GM12874 (cell line): Measurements from ENCODE around the gene COX7A2.

ENCODE experiments used
- TF ChIP-seq, protein P1 (sequence below): IDR thresholded peaks from 2 replicates; pipeline ENCODE4 v1.5.1; 2011; ENCODE audit warnings: low read depth, mild to moderate bottlenecking, control low read depth, low read length, moderate library complexity; ENCODE audit not compliant: insufficient read depth

The COX7A2 gene

DNA sequence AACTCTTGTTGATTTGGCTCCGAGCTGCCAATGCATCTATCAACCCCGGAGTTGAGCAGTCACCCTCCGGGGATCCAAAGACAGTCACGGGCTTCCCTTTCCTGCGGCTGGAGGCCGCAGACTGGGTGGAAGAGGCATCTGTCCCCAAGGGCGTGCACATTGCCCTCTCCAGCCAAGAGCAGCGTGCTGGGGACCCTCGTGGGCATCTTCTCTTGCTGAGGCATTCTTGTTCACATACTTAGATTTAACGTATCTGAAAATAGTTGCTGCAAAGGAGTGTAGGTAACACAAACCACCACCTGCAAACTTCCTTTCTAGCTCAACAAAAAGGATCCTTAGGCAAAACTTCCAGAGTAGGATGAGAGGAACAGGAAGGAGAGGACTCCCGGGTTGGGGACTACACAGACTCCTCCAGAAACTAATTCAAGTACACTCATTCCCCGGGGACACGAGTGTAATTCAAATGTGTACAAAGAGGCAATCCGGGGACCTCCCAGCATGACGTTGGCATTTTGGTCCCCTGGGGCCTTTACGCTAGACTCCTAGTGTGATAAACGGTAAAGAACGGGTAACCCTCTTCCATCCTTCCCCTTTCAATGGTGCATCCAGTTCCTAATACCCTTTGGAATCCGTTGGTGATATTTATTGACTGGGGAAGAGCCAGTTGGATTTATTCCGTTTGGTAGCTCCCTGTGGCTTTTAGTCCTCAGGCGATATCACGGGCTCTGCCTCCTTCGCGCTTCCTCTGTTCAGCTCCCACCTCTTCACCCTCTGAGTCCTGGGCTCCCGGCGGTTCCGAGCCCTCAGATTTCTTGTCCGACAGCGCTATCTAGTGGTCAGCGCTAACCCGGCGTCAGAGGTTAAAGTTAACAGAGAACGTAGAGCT lies 35.1 kb downstream of the COX7A2 start:
- TF ChIP-seq, protein P1, sequence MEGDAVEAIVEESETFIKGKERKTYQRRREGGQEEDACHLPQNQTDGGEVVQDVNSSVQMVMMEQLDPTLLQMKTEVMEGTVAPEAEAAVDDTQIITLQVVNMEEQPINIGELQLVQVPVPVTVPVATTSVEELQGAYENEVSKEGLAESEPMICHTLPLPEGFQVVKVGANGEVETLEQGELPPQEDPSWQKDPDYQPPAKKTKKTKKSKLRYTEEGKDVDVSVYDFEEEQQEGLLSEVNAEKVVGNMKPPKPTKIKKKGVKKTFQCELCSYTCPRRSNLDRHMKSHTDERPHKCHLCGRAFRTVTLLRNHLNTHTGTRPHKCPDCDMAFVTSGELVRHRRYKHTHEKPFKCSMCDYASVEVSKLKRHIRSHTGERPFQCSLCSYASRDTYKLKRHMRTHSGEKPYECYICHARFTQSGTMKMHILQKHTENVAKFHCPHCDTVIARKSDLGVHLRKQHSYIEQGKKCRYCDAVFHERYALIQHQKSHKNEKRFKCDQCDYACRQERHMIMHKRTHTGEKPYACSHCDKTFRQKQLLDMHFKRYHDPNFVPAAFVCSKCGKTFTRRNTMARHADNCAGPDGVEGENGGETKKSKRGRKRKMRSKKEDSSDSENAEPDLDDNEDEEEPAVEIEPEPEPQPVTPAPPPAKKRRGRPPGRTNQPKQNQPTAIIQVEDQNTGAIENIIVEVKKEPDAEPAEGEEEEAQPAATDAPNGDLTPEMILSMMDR = peak; percentile 72

GRCh38 chr6:75206576-75207342 lies 36.8 kb downstream of the COX7A2 start:
- TF ChIP-seq, protein P1 = no peak

GRCh38 chr6:75205776-75206575 lies 37.6 kb downstream of the COX7A2 start, which contains the start of gene COL12A1:
Gene COL12A1 (minus strand): TSS chr6:75206053. CDS start chr6:75202792, 3,261 bp downstream.
- TF ChIP-seq, protein P1 = no peak

DNA sequence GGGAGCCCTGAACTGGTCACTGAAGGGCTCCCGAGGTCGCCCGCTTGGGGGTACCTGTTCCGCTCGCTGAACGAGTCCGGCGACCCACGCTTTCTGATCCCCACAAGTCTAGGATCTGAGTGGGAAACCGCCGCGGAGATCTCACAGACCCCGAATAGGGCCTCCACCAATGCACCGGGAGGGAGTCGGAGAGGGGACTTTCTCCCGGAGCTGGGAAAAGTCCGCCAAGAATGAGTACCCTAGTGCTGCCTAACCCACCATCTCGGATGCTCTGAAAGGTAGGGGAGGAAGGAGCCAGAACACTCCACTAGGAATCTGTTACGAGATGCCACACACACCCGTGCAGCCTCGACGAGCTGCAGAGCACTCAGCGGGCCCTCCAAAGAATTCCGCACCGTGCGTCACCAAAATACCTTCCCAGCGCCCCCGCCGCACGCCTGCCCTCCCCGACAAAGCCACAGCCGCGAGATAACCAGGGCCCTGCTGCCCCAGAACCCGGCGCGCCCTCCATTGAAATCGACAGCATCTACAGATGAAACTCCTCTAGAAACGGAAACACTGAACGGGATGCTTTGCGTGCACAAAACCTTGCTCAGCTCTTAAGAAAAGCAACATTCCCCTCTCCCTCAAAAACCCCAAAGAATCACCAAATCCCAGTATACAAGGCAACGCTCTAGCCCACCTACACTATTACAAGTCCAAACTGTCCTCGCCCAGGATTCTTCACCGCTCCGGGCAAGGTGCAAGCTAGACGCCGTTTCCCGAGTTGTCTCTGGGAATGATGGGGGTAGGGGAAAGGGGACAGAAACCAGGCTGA lies 38.4 kb downstream of the COX7A2 start:
- TF ChIP-seq, protein P1 = no peak

DNA sequence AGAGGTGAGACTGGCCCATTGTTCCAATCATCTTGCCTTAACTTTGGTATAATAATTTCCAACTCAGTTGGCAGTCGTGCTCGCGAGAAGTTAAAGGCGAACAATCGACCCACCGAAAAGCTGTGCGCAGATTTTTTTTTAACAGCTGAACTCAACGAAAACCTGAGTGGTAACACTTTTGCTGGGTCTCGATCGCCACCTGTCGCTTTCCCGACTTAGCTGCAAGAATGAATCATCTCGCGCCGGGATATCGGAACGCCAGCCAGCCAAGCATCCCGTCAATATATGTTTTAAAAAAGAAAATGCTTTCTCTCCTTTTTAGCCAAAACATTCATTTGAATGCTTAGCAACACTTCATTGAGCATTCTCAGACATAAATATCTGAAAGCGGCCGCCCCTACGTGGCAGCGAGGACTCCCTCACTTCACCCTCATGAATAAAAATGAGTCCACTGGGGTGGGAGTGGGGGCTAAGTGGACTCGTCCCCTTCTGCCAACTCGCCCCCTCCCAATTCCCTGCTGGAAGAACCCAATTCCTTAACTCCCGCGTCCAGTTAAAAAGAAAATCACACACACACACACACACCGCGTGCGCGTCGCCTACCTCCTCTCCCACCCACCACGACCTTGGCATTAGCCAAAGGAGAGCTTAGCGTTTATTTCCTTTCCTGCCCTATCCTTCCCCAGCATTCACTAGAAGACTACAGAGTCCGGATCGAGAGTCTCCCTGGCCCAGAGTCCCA lies 39.2 kb downstream of the COX7A2 start:
- TF ChIP-seq, protein P1 = peak; percentile 64

GRCh38 chr6:75203721-75204120 lies 39.9 kb downstream of the COX7A2 start:
- TF ChIP-seq, protein P1 = no peak
